GOT3 (cell line): Measurements from ENCODE around the gene WFIKKN1.

Experiments
- DNase-seq: peaks from one replicate; lab custom pipeline; 2025; ENCODE audit warnings: mixed read lengths; lab: John Stamatoyannopoulos, UW

Gene WFIKKN1

DNA sequence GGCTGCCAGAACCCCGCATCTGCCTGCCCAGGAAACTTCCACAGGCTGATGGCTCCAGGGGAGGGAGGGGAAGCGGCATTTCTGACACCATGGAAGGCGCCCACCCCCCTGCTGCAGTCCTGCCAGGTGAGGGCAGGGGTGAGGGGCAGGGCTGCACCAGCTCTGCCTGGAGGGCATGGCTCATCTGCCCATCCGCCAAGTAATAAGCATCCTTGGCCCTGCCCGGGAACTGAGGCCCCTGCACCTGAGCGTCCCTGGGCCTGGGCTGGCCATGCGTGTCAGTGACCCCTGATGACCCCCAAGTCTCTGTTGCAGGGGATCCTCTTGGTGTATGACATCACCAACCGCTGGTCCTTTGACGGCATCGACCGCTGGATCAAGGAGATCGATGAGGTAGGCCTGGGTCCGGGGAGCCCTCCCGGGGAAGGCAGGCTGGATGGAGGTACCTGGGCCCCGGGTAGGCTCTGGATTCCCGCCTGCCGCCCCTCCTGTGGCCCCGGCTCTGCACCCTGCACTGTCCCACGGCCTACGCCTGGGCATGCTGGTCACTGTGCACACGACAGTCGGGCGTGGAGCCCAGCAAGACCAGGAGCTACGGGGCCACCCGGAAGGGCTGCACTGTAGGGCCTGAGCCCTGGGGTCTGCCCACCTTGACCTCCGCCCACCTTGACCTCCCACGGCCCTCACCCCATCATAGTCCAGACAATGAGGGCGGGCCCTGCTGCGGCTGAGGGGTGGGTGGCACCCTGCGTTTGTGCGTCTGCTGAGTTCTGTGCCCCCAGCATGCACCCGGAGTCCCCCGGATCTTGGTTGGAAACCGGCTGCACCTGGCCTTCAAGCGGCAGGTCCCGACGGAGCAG is 5.4 kb upstream of the WFIKKN1 start:
- no peak for DNase-seq

DNA sequence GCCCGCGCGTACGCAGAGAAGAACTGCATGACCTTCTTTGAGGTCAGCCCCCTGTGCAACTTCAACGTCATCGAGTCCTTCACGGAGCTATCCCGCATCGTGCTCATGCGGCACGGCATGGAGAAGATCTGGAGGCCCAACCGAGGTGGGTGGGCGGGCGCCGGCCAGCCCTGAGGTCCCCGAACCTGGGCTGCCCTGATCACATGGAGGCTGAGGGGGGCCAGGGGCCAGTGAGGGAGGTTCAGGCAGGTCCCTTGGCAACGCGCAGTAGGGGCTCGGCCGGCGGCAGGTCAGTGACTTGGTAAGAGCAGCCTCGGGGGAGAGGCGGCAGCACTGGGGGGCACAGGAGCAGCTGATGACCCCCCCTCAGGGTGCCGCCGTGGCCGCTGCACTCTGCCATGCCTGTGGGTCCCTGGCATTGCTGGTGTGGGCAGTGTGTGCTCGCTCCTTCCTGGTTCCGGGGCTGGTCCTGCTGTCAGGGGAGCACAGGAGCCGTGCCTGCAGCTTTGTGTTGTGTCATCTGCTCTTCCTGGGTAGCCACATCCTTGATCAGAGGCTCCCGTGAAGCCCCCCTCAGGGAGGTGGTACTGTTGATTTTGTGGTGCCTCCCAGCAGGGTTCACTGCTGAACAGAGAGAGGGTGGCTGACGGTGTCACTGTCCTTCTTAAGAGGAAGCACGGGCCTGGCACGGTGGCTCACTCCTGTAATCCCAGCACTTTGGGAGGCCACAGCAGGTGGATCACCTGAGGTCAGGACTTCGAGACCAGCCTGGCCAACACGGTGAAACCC is 4.6 kb upstream of the WFIKKN1 start:
- no peak for DNase-seq

- peak; percentile 73 for DNase-seq
These were observed 3.9 kb upstream of the WFIKKN1 start for GRCh38 chr16:626787-627453.

DNA sequence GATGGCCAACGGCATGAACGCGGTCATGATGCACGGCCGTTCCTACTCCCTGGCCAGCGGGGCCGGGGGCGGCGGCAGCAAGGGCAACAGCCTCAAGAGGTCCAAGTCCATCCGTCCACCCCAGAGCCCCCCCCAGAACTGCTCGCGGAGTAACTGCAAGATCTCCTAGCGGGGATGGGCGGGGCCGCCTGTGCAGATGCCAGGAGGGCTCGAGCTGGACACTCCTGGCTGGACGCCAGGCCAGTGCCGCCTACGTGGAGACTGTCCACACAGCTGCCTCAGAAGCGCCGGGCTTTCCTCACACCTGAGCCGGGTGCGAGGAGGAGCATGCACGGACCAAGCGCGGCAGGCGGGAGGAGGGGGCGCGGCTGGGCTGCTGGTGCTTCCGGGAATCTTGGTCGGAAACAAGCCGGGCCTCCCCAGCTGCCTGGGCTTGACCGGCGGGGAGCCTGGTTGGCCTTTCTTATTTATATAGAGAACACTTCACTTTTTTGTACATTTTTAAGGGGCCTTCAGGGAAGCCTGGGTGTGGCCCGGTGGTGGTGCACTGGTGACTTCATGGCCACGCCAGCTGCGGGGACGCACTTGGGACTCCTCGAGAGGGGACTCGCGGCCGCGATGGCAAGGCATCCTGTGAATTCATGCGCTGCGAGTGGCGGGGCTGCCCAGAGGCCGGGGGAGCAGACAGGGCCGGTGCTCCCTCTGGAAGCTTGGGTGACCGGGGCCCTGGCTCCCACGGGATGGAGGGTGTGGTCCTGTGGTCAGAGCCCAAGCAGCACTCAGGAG is 3.1 kb upstream of the WFIKKN1 start:
- no peak for DNase-seq

- DNase-seq = no peak
These were observed 2.3 kb upstream of the WFIKKN1 start for GRCh38 chr16:628321-629061.

- no peak for DNase-seq
These were observed 1.5 kb upstream of the WFIKKN1 start for GRCh38 chr16:629185-629832.

DNA sequence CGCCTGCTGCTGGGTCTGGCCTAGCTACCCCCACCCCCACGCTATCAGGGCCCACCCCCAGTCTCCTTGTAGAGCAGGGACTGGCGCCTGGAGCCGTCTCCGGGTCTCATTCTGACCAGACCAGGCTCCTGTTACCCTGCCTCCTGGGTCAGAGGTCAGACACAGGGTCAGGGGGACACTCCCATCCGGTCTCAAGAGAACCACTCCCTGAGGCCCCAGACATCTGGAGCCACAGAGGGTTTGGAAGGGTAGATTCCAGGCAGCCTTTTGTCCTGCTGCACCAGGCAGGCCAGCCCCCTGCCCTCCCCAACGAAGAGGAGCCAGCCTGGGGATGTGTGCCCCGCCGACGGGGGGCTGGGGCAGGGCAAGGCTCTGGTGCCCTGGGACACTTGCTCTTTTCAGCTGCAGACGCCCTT is 944 bp upstream of the WFIKKN1 start:
- no peak for DNase-seq

DNA sequence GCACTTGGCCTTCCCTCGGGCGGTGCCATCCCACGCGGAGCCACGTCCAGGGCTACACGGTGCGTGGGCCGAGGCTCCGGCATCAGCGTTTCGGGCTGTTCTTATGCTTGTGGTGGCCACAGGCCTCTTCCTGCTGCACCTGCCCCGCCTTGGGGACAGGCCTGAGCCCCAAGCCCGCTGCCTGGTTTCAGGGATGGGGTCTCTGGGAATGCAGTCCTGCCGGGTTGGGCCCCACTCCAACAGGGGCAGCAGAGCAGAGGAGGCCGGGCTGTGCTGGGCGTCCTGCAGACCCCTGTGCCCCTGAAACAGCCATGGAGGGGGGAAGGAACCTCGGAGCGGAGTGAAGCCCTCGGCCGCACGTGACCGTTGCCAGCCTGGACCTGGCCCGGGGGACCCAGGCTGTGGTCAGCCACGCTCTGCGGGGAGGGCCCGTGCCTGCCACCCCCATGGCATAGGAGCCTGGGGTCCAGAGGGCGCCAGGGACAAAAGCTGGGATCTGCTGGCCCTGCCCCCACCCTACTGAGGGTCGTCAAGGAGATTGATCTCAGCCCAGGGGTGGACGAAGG is 453 bp upstream of the WFIKKN1 start:
- DNase-seq = no peak

DNA sequence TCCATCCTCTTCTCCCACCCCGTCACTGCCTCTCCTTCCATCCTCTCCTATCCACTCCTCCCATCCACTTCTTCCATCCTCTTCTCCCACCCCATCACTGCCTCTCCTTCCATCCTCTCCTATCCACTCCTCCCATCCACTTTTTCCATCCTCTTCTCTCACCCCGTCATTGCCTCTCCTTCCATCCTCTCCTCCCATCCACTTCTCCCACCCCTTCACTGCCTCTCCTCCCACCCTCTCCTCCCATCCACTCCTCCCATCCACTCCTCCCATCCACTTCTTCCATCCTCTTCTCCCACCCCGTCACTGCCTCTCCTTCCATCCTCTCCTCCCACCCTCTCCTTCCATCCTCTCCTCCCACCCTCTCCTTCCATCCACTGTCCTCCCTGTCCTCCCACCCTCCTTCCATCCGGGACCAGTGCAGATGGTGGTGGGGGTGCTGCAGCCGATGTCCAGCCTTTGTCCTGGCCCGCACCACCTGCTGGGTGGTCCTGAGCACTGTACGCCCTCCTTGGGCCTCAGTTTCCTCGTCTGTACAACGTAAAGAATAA is 1.1 kb downstream of the WFIKKN1 start:
- no peak for DNase-seq

GRCh38 chr16:632486-633335 is 1.9 kb downstream of the WFIKKN1 start:
- no peak for DNase-seq

DNA sequence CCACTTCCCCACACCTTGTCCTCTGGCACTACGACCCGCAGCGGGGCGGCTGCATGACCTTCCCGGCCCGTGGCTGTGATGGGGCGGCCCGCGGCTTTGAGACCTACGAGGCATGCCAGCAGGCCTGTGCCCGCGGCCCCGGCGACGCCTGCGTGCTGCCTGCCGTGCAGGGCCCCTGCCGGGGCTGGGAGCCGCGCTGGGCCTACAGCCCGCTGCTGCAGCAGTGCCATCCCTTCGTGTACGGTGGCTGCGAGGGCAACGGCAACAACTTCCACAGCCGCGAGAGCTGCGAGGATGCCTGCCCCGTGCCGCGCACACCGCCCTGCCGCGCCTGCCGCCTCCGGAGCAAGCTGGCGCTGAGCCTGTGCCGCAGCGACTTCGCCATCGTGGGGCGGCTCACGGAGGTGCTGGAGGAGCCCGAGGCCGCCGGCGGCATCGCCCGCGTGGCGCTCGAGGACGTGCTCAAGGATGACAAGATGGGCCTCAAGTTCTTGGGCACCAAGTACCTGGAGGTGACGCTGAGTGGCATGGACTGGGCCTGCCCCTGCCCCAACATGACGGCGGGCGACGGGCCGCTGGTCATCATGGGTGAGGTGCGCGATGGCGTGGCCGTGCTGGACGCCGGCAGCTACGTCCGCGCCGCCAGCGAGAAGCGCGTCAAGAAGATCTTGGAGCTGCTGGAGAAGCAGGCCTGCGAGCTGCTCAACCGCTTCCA is 2.7 kb downstream of the WFIKKN1 start:
- DNase-seq = no peak

DNA sequence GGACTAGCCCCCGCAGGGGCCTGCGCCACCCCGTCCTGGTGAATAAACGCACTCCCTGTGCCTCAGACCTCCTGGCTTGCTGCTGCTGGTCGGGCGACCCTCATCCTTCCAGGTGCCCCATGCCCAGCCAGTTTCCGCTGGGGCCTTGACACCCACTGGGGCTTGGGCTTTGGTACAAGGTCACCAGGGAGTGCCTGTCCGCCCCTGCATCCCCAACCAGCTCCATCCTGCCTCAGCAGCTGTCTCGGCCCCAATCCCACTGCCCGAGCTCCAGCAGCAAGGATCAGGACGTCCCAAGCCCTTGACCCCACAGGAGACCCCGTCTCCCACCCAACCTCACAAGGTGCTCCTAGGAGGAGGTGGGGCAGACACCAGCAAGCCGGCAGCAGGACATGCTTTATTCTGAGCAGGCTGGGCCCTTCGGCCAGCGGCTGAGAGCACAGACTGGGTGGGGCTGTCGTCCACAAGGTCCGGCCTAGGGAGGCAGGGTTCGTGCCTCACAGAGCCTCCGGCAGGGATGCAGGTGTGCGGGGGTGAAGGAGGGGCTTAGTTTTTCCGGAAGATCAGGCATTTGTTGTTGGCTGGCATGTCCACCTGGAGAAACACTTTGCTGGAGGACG is 3.4 kb downstream of the WFIKKN1 start:
- no peak for DNase-seq

GRCh38 chr16:634996-635395 is 4.2 kb downstream of the WFIKKN1 start:
- no peak for DNase-seq

- no peak for DNase-seq
These were observed 4.9 kb downstream of the WFIKKN1 start for GRCh38 chr16:635573-636205.

DNA sequence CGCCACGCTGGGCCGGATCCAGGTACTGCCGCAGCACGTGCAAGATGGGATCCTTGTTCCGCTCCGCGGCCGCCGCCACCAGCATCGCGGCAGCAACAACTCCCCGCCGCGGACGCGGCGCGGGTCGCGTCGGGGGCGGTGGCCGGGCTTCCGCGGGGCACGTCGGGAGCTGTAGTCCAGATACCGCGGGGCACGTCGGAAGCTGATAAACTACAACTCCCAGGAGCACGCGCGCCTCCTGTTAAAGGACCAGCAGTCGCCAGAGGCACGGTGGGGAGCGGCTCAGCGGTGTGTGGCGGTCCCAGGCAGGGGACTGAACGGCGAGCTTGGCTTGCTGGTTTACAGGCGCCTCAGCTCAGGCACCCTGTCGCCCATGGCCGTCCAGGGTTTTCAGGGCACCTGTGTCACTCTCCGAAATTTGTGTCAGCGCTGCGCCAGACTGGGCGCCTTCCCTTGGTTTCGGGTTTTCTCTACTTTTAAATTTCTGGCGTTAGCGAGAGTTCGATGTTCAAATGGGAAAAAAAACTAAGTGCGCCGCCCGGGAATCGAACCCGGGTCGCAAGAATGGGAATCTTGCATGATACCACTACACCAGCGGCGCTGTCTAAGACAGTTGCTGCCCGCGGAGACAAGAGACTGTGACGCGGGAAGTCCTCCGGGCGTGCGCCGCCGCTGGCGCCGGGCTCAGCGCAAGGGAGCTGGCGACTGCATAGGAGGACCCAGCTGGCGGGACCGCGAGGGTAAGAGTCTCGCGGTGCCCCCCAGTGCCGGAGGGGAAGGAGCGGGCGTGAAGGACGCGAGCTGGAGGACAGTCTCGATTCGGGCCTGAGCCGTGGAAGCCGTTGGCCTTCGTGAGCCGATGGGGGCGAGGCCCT is 5.7 kb downstream of the WFIKKN1 start, which contains the start of gene METTL26:
Gene METTL26 (minus strand): TSS at position 100 of the 875 bp plus-strand sequence. CDS start 15 bp downstream, at position 85.
- DNase-seq = peak; percentile 90
